Vagina (tissue), 2 donors: ENCODE measurements around the gene LRRC8E.

Experiments used
- CTCF ChIP-seq, 3 experiments: fragments of 450-650 bp in 2 of 3; fragments of 200-600 bp in 1 of 3; sonication (generic) in 1 of 3; IDR thresholded peaks; one replicate each; pipeline ENCODE4 v1.5.1; 2017 to 2019; ENCODE audit warnings: antibody characterized with exemption in 3 of 3, mild to moderate bottlenecking in 2 of 3, moderate library complexity in 2 of 3
- POLR2A ChIP-seq, 2 donors: fragments of 450-650 bp; IDR thresholded peaks; one replicate each; pipeline ENCODE4 v1.6.1; 2017; ENCODE audit warnings: antibody characterized with exemption in 2 of 2, mild to moderate bottlenecking in 2 of 2, moderate library complexity in 2 of 2
- POLR2AphosphoS5 ChIP-seq, 2 donors: sonication (generic); formaldehyde crosslinking; IDR thresholded peaks; one replicate each; pipeline ENCODE4 v1.9.0; 2017; ENCODE audit warnings: antibody characterized with exemption in 2 of 2, mild to moderate bottlenecking in 2 of 2, low read depth in 1 of 2; ENCODE audit not compliant: insufficient read depth in 1 of 2

- no peak for TF ChIP-seq POLR2AphosphoS5 (IDR thresholded peaks at IDR 0.05; ENCODE audit: insufficient read depth in 1 of 2, low read depth in 1 of 2)
- TF ChIP-seq CTCF (IDR thresholded peaks at IDR 0.05), result no peak
- no peak for TF ChIP-seq POLR2A (IDR thresholded peaks at IDR 0.05)
These were observed 2.5 kb upstream of the LRRC8E start for GRCh38 chr19:7885818-7886217.
